HUES6 (cell line): ENCODE results near the gene ISM2.
"Not testable (repeated sequence)": the region's sequence is repeated elsewhere in the genome, so short reads cannot be mapped to it uniquely, and the experiment has no call there.

Source experiments
- H3K27ac ChIP-seq: 2 replicates; pipeline ENCODE4 v1.7.0; 2013; ENCODE audit warnings: low read depth, mild to moderate bottlenecking, low read length, inconsistent platforms
- H3K27me3 ChIP-seq: 2 replicates; pipeline ENCODE4 v1.6.1; 2013; ENCODE audit warnings: low read length; ENCODE audit not compliant: control insufficient read depth, insufficient read depth
- H3K36me3 ChIP-seq: 2 replicates; pipeline ENCODE4 v1.6.1; 2013; ENCODE audit warnings: low read length; ENCODE audit not compliant: control insufficient read depth, insufficient read depth
- H3K4me1 ChIP-seq: 2 replicates; pipeline ENCODE4 v1.6.1; 2013; ENCODE audit warnings: low read length; ENCODE audit not compliant: control insufficient read depth, insufficient read depth
- H3K4me3 ChIP-seq: 2 replicates; pipeline ENCODE4 v1.5.1; 2013; ENCODE audit warnings: low read depth, low read length
- H3K9ac ChIP-seq: one replicate; pipeline ENCODE4 v1.6.1; 2013; ENCODE audit warnings: mild to moderate bottlenecking, low read length
- H3K9me3 ChIP-seq: 2 replicates; pipeline ENCODE4 v1.6.1; 2013; ENCODE audit warnings: low read depth, low read length; ENCODE audit not compliant: control insufficient read depth, insufficient read depth

ISM2 gene

GRCh38 chr14:77529963-77530362 lies 31.3 kb upstream of the ISM2 start:
- Histone ChIP-seq H3K27me3 (no peaks in the 10 kb centered on the region), H3K4me3 (no peak overlapping the region), H3K9ac (no peak overlapping the region), H3K4me1 (no peaks in the 10 kb centered on the region), H3K9me3 (no peaks in the 10 kb centered on the region), H3K36me3 (no peaks in the 10 kb centered on the region), H3K27ac (no peak overlapping the region)

DNA sequence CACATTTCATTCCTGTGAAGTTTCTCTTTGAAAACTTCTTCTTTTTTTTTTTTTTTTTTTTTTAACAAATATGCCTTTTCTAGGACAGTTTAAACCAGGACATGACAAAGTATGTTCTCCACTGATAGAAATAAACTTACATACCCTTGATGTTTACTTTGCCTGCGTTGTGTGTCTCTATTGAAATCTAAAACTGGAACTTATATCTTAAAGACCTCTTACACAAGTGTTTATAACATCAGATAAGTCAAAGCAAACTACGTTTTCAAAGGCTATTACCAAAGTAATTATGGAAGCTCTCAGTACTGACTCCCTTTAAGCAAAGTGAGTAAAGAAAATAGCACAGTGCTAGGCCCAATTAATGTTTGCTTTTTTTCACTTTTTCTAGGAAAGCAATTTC lies 30.6 kb upstream of the ISM2 start:
- H3K9ac ChIP-seq = no peak overlapping the region
- no peaks in the 10 kb centered on the region for H3K9me3 ChIP-seq
- H3K27me3 ChIP-seq = no peaks in the 10 kb centered on the region
- no peak overlapping the region for H3K4me3 ChIP-seq
- H3K36me3 ChIP-seq = no peaks in the 10 kb centered on the region
- H3K27ac ChIP-seq = no peak overlapping the region
- H3K4me1 ChIP-seq = no peaks in the 10 kb centered on the region

- not testable (repeated sequence) for H3K4me1 ChIP-seq, H3K27ac ChIP-seq, H3K36me3 ChIP-seq, H3K9me3 ChIP-seq, H3K9ac ChIP-seq, H3K4me3 ChIP-seq, H3K27me3 ChIP-seq
Measured at GRCh38 chr14:77528701-77529100, 30.1 kb upstream of the ISM2 start.

DNA sequence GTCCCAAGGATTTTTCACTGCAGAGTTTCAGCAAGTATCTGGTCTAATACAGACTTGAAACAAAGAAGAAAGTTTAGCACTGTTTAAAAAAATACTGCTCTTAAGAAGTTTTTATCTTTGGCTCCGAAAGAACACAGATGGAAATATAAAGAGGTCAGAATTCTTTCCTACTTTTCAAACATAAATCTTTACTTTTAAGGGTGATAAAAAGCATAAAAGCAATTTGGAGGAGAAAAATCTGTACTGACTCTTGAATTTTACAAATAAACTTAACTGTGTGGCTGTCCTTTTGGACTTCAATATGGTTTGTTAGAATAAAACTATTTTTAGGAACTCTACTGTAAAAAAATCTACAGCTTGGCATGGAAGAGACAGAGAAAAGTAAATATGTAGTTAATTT lies 27.6 kb upstream of the ISM2 start:
- H3K4me3 ChIP-seq = no peak overlapping the region
- no peak overlapping the region for H3K27ac ChIP-seq
- no peaks in the 10 kb centered on the region for H3K27me3 ChIP-seq
- H3K9ac ChIP-seq = no peak overlapping the region
- no peaks in the 10 kb centered on the region for H3K9me3 ChIP-seq
- H3K4me1 ChIP-seq = no peaks in the 10 kb centered on the region
- H3K36me3 ChIP-seq = peaks cover 6% of the 10 kb centered on the region

GRCh38 chr14:77524536-77524935 lies 25.9 kb upstream of the ISM2 start:
- Histone ChIP-seq H3K9ac (no peak overlapping the region), H3K27ac (no peak overlapping the region), H3K4me1 (no peaks in the 10 kb centered on the region), H3K36me3 (peaks cover 20% of the 10 kb centered on the region), H3K4me3 (no peak overlapping the region), H3K9me3 (no peaks in the 10 kb centered on the region), H3K27me3 (no peaks in the 10 kb centered on the region)

DNA sequence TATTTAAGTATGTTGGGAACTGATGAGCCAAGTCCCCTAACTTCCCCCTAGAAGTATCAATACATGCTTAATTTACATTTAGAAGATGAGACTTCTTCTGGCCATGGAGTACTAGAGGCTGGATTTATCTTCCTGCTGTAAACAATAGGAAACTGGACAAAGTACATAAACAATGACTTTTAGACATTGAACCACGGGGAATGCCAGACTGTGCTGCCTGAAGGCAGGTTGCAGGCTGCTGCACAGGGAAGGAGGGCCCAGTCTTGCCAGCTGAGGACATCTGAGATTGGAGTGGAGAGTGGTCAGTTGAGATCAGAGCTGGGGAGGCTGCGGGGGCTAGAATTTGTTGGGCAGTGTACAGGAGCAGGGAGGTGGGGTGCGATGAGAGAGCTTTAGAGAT lies 24.5 kb upstream of the ISM2 start:
- no peak overlapping the region for H3K27ac ChIP-seq
- H3K9me3 ChIP-seq = no peaks in the 10 kb centered on the region
- H3K27me3 ChIP-seq = no peaks in the 10 kb centered on the region
- H3K4me1 ChIP-seq = no peaks in the 10 kb centered on the region
- H3K9ac ChIP-seq = no peak overlapping the region
- no peak overlapping the region for H3K4me3 ChIP-seq
- H3K36me3 ChIP-seq = peaks cover 27% of the 10 kb centered on the region

- Histone ChIP-seq H3K27ac (no peak overlapping the region), H3K4me1 (no peaks in the 10 kb centered on the region), H3K9me3 (no peaks in the 10 kb centered on the region), H3K27me3 (no peaks in the 10 kb centered on the region), H3K9ac (no peak overlapping the region), H3K4me3 (no peak overlapping the region), H3K36me3 (peaks cover 42% of the 10 kb centered on the region)
Measured at GRCh38 chr14:77520555-77520954, 21.9 kb upstream of the ISM2 start.

- H3K9ac ChIP-seq = no peak overlapping the region
Measured at GRCh38 chr14:77516126-77516525, 17.5 kb upstream of the ISM2 start.

GRCh38 chr14:77511486-77512162 lies 13.0 kb upstream of the ISM2 start:
- Histone ChIP-seq H3K4me1 (no peaks in the 10 kb centered on the region), H3K27me3 (no peaks in the 10 kb centered on the region), H3K4me3 (no peak overlapping the region), H3K36me3 (peaks cover 36% of the 10 kb centered on the region), H3K9ac (no peak overlapping the region), H3K9me3 (no peaks in the 10 kb centered on the region), H3K27ac (no peak overlapping the region)

More at GRCh38 chr14:77516126-77516525, 17.5 kb upstream of the ISM2 start:
- Histone ChIP-seq H3K4me1 (no peaks in the 10 kb centered on the region), H3K27me3 (no peaks in the 10 kb centered on the region), H3K27ac (no peak overlapping the region), H3K9me3 (no peaks in the 10 kb centered on the region), H3K36me3 (peaks cover 60% of the 10 kb centered on the region), H3K4me3 (no peak overlapping the region)

- Histone ChIP-seq H3K4me1 (no peaks in the 10 kb centered on the region), H3K27ac (no peak overlapping the region), H3K27me3 (no peaks in the 10 kb centered on the region), H3K4me3 (no peak overlapping the region), H3K36me3 (peaks cover 25% of the 10 kb centered on the region), H3K9me3 (no peaks in the 10 kb centered on the region), H3K9ac (no peak overlapping the region)
Measured at GRCh38 chr14:77509366-77509765, 10.8 kb upstream of the ISM2 start.

DNA sequence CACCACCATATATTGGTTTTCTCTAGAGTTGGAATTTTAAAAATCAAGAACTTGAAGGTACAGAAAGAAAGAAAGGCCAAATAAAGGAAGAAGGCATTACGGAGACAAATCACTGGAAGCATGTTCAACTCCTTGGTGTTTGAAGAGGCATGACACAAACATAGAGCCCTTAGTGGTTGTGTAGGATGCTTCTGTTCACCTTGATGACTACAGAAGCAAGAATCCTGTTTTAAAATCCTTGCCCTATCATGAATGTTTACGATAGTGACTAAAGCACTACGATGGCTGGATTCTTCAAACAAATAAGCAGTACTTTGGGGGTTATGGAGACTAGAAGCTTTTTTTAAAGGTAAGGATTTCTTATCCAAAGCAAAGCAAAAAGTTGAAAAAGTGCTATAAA lies 10.3 kb upstream of the ISM2 start:
- no peak overlapping the region for H3K4me3 ChIP-seq
- peaks cover 20% of the 10 kb centered on the region for H3K36me3 ChIP-seq
- H3K27ac ChIP-seq = no peak overlapping the region

DNA sequence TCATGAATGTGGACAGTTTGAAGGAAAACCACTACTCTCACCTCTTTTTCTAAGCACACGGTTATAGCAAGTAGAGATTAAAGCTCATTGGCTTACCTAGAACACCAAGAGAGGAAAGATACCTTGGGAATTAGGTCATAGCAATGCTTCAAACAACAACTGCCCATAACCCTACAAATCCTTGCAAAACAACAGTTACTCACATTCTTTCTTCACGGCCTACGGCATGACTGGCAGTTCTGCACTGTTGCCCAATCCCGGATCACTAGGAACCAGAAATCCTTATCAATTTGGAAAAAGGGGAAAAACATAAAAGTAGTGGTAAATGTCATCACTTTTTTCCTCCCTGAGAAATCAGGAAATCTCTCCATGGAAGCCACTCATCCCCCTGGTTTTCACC lies 9.6 kb upstream of the ISM2 start:
- peaks cover 20% of the 10 kb centered on the region for H3K36me3 ChIP-seq
- H3K4me1 ChIP-seq = no peaks in the 10 kb centered on the region
- H3K9me3 ChIP-seq = no peaks in the 10 kb centered on the region; the same call in 1 of the 2 replicates
- H3K27me3 ChIP-seq = no peaks in the 10 kb centered on the region
- H3K27ac ChIP-seq = no peak overlapping the region
- no peak overlapping the region for H3K9ac ChIP-seq
- no peak overlapping the region for H3K4me3 ChIP-seq

More for the DNA sequence above, 10.3 kb upstream of the ISM2 start:
- Histone ChIP-seq H3K27me3 (no peaks in the 10 kb centered on the region), H3K9me3 (no peaks in the 10 kb centered on the region), H3K9ac (no peak overlapping the region), H3K4me1 (no peaks in the 10 kb centered on the region)
